GM12875 (cell line): ENCODE data around the gene ENKUR.

Experiments
- H3K4me3 ChIP-seq: one replicate; pipeline ENCODE4 v1.5.1; 2011; ENCODE audit warnings: low read depth, low read length, control low read depth
- TF ChIP-seq, protein P1 (sequence below): IDR thresholded peaks from 2 replicates; pipeline ENCODE4 v1.5.1; 2011; ENCODE audit warnings: low read depth, mild to moderate bottlenecking, control low read depth, inconsistent platforms, low read length, moderate library complexity, borderline replicate concordance; ENCODE audit not compliant: insufficient read depth

Gene ENKUR

DNA sequence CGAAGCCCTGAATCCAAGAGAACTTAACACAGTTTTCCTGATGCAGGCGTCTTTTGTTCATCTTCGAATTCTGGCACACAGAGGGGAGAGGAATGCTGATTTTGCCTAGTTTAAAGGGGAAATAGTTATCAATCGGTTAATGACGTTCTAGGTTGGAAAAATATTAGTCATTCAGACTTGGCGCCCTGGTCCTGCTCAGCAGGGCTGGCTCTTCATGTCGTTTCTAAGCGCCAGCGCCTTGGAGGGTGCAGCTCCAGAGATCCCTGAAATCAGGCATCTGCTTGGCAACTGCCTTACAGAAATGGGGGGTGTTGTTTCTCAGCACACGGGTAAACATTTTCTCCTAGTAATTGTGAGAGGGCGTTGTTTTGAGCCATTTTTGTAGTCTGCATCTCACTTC is 62.3 kb downstream of the ENKUR start:
- H3K4me3 ChIP-seq: no peak overlapping the region
- TF ChIP-seq, protein P1, sequence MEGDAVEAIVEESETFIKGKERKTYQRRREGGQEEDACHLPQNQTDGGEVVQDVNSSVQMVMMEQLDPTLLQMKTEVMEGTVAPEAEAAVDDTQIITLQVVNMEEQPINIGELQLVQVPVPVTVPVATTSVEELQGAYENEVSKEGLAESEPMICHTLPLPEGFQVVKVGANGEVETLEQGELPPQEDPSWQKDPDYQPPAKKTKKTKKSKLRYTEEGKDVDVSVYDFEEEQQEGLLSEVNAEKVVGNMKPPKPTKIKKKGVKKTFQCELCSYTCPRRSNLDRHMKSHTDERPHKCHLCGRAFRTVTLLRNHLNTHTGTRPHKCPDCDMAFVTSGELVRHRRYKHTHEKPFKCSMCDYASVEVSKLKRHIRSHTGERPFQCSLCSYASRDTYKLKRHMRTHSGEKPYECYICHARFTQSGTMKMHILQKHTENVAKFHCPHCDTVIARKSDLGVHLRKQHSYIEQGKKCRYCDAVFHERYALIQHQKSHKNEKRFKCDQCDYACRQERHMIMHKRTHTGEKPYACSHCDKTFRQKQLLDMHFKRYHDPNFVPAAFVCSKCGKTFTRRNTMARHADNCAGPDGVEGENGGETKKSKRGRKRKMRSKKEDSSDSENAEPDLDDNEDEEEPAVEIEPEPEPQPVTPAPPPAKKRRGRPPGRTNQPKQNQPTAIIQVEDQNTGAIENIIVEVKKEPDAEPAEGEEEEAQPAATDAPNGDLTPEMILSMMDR: no peak

DNA sequence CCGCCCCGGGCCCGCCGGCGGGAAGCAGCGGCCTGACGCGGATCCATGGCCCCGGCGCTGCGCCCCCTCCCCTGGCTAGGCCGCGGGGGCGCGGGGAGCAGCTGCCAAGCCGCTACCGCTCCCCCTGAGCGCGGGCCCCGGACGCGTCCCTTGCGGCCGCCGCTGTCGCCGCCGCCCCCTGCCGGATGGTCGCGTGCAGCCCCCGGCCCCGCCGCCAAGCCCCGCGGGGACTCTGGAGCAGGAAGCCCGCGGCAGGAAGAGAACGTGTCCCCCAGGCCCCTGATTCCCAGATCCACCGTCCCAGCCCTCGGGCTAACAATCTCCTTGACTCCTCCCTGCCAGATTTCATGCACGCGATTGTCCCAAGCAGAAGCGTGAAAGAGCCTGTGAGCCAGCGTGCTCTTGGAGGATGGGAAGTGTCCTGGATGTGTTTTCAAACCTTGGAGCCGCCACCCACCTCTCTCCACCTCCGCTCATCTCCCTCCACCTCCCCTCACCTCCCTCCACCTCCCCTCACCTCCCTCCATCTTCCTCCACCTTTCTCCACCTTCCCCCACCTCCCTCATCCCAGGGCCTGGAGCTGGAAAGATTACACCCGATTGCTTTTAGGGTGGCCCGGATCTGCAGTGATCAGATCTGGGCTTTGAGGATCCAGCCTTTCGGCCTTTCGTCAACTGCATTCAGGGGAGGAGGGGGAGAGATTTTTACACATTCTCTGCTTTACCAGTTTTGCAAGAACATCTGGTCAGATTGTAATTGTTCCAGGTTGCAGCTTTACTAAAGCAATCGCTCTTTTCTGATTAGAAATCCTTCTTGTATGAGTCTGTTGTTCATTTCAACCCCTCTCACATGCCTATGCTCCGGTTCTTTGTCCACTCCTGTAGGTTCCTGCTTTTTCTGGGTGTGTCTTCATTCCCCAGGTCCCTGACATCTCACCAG is 63.0 kb downstream of the ENKUR start:
- no peak overlapping the region for H3K4me3 ChIP-seq
- TF ChIP-seq, protein P1: peak; percentile 39; the same call in 1 of the 2 replicates

DNA sequence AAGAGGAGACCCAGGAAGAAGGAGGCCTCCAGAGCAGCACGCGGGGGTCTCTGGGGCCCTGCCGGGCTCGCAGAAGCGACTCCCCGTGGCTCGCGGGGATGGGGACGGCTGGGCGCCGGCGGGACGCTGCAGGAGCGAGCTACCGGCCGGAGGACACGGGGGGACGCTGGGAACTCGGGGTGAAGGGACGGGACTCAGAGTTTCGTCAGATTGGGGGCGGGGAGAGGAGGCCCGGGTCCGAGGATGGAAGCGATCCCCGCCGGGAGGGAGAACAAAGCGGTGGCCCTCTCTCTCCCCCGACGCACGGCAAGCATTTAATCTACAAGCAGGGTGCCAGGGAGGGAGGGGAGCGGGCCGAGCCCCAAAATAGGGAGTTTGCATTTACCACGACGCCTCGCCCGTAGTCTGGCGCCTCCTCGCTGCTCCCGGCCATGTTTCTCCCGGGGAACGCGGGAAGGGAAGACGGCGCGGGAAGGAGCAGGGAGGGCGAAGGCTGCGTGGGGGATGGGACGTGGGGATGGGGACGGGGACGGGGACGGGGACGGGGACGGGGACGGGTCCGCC is 63.7 kb downstream of the ENKUR start, which contains the start of gene PRTFDC1:
Gene PRTFDC1 (minus strand): TSS at position 464 of the 564 bp plus-strand sequence. CDS start 31 bp downstream, at position 433.
- no peak within 1 kb of the TSS for H3K4me3 ChIP-seq

DNA sequence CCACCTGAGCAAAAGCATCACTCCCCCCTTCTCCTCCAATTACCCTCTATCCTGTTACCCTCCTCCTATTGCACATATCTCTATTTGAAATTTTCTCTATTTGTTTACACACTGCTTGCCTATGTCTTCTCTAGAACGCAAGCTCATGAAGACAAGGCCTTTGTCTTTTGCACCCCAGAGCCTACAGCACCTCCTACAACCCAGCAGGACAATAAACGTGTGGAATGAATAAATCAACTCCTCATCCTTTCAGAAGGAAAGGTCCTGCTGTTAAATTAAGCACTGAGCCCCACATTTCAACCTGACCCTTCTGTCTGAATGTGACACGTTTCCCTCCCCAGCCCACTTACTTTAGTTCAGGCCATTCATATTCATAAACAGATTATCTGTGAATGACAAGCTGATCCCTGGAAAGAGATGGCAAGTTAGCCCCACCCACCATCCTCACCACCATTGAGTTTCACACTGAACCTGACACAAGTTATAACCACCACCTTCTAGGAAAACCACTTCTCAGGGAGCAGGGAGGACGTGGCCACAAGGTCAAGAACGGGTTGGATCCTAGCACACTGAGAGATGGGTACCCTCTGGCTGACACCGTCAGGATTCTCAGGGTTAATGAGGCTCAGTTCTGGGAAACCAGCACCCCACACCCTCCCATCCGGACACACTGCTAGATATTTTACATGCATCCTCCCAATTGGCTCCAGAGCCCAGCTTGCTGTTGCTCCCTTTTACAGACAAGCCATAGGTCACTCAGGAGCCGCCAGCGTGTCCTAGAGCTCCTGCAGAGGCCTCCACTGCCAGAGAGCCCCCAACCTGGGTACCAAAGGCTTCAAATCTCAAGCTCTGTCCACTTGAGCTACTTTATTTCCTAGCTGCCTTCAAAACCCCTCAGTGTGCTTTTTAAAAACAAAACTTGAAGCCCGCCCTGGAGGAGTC is 64.5 kb downstream of the ENKUR start:
- no peak overlapping the region for H3K4me3 ChIP-seq

More for the DNA sequence above, 63.7 kb downstream of the ENKUR start, which contains the start of gene PRTFDC1:
- TF ChIP-seq, protein P1: no peak

DNA sequence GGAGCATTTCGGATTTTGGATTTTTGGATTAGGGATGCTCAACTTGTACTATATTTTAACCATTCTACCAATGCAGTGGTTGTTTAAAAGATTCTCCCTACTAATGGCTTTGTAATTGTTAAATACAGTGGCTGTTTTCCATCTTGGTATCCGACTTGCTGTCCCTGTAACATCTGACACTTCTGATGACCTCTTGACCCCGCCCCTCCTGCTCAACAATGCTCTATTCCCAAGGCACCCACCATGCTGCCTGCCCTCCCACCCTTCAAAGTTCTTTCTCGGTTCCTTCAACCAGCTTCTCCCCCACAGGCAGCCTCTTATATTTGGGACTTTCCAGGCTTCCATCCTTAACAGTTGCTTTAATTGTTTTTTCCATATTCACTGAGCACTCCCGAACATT is 65.5 kb downstream of the ENKUR start:
- TF ChIP-seq, protein P1: no peak
- H3K4me3 ChIP-seq: no peak overlapping the region

More for the DNA sequence above, 64.5 kb downstream of the ENKUR start:
- TF ChIP-seq, protein P1: no peak

DNA sequence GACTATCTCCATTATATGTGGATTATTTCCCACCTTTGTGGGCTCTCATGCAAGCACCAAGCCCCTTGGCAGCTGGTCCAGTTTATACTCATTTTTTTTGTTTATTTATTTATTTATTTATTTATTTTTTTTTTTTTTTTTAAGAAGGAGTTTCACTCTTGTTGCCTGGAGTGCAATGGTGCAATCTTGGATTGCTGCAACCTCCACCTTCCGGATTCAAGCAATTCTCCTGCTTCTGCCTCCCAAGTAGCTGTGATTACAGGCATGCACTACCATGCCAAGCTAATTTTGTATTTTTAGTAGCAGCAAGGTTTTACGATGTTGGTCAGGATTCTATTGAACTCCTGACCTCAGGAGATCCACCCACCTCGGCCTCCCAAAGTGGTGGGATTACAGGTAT is 66.3 kb downstream of the ENKUR start:
- no peak overlapping the region for H3K4me3 ChIP-seq
- TF ChIP-seq, protein P1: no peak
